H1 (cell line): ENCODE data around the gene PM20D1. TPM values are rescaled to one million over a fixed set of nuclear protein-coding genes. Genes with fewer than 3 reads are reported as not detected.

ENCODE experiments used
- CTCF ChIA-PET: fragments of 300-600 bp; sonication (Branson Sonifier 250); formaldehyde crosslinking; loops from one replicate; lab custom pipeline; 2021; ENCODE audit not compliant: partially characterized antibody; lab: Charles Lee
- POLR2A ChIA-PET: fragments of 300-600 bp; sonication (Branson Sonifier 250); formaldehyde crosslinking; loops from one replicate; lab custom pipeline; 2021; ENCODE audit warnings: inconsistent platforms; ENCODE audit not compliant: partially characterized antibody; lab: Charles Lee
- DNase-seq, 2 experiments: peaks; one replicate each; pipeline versions ENCODE4 v3.0.0 to v3.0.0-alpha.2; 2010 to 2022; ENCODE audit warnings: low spot score in 2 of 2, low read depth in 1 of 2, mixed read lengths in 1 of 2
- FAIRE-seq: peaks from 2 replicates; lab custom pipeline; 2011; peaks lifted over from hg19 to GRCh38; lab: Jason Lieb, UNC
- H2AFZ ChIP-seq: 2 replicates; pipeline ENCODE4 v1.8.1; 2012; ENCODE audit warnings: low read length, inconsistent platforms
- H2AK5ac ChIP-seq: 2 replicates; pipeline ENCODE4 v1.6.1; 2013; ENCODE audit warnings: low read depth, low read length
- H2BK120ac ChIP-seq: replicated peaks from 2 replicates; pipeline ENCODE3; 2013; ENCODE audit warnings: low read depth, low read length, inconsistent platforms
- H2BK12ac ChIP-seq: 2 replicates; pipeline ENCODE4 v1.6.1; 2013; ENCODE audit warnings: low read depth, low read length
- H2BK15ac ChIP-seq: 2 replicates; pipeline ENCODE4 v1.6.1; 2013; ENCODE audit warnings: low read length
- H2BK20ac ChIP-seq: 2 replicates; pipeline ENCODE4 v1.6.1; 2013; ENCODE audit warnings: low read length
- H2BK5ac ChIP-seq: 2 replicates; pipeline ENCODE4 v1.6.1; 2013; ENCODE audit warnings: low read depth, low read length
- H3K14ac ChIP-seq: 2 replicates; pipeline ENCODE4 v1.6.1; 2013; ENCODE audit warnings: inconsistent platforms; ENCODE audit not compliant: insufficient read length
- H3K18ac ChIP-seq: 2 replicates; pipeline ENCODE4 v1.6.1; 2013; ENCODE audit warnings: low read length; ENCODE audit errors: extremely low read depth
- H3K23ac ChIP-seq: 2 replicates; pipeline ENCODE4 v1.6.1; 2013; ENCODE audit warnings: inconsistent platforms; ENCODE audit not compliant: insufficient read length
- H3K23me2 ChIP-seq: 2 replicates; pipeline ENCODE4 v1.6.1; 2013; ENCODE audit warnings: low read depth, low read length
- H3K27ac ChIP-seq: 2 replicates; pipeline ENCODE4 v1.6.1; 2011; ENCODE audit warnings: low read depth, low read length, inconsistent platforms
- H3K27me3 ChIP-seq, 4 experiments: replicated peaks in 1 of 4; 1 replicate in 1 of 4; 2 replicates in 3 of 4; pipeline versions ENCODE4 v1.6.1 to v1.8.1; 2011 to 2013; ENCODE audit warnings: low read length in 3 of 4, mild to moderate bottlenecking in 3 of 4, inconsistent platforms in 2 of 4, mixed read lengths in 2 of 4, moderate library complexity in 1 of 4; ENCODE audit not compliant: control insufficient read depth in 3 of 4, insufficient read depth in 3 of 4; ENCODE audit errors: extremely low read depth in 1 of 4
- H3K36me3 ChIP-seq, 4 experiments: 2 replicates each; pipeline versions ENCODE4 v1.6.1 to v1.8.1; 2011 to 2013; ENCODE audit warnings: mild to moderate bottlenecking in 4 of 4, low read length in 3 of 4, moderate library complexity in 2 of 4, control low read depth in 1 of 4, inconsistent platforms in 1 of 4; ENCODE audit not compliant: insufficient read depth in 4 of 4, control insufficient read depth in 2 of 4
- H3K4ac ChIP-seq: replicated peaks from 2 replicates; pipeline ENCODE3; 2013; ENCODE audit warnings: low read length, low read depth, mixed read lengths, inconsistent platforms; ENCODE audit not compliant: insufficient read length
- H3K4me1 ChIP-seq, 4 experiments: replicated peaks in 1 of 4; 1 replicate in 1 of 4; 2 replicates in 3 of 4; pipeline versions ENCODE4 v1.6.1 to v1.8.1; 2011 to 2013; ENCODE audit warnings: low read length in 3 of 4, inconsistent platforms in 2 of 4, mixed read lengths in 1 of 4; ENCODE audit not compliant: insufficient read depth in 4 of 4, control insufficient read depth in 3 of 4
- H3K4me2 ChIP-seq, 2 experiments: 2 replicates each; pipeline versions ENCODE4 v1.6.1 to v1.8.1; 2011 to 2013; ENCODE audit warnings: low read depth in 2 of 2, low read length in 2 of 2, control low read depth in 1 of 2, inconsistent platforms in 1 of 2, mild to moderate bottlenecking in 1 of 2; ENCODE audit not compliant: insufficient read depth in 1 of 2
- H3K4me3 ChIP-seq, 4 experiments: fragments of 200-600, 300-600 bp in 1 of 4; sonication (generic), shearing (Covaris generic), sonication (Bioruptor Twin) in 1 of 4; 2 replicates each; pipeline versions ENCODE4 v1.5.1 to v1.8.1; 2011 to 2016; ENCODE audit warnings: low read length in 4 of 4, low read depth in 3 of 4, control low read depth in 2 of 4, inconsistent platforms in 2 of 4, mild to moderate bottlenecking in 2 of 4, mixed read lengths in 1 of 4, moderate library complexity in 1 of 4; ENCODE audit not compliant: insufficient read depth in 2 of 4; ENCODE audit errors: extremely low read depth in 1 of 4
- H3K56ac ChIP-seq: replicated peaks from 2 replicates; pipeline ENCODE3; 2013; ENCODE audit warnings: low read depth, mild to moderate bottlenecking, mixed read lengths, low read length, inconsistent platforms; ENCODE audit not compliant: insufficient read length
- H3K79me1 ChIP-seq: 2 replicates; pipeline ENCODE4 v1.6.1; 2013; ENCODE audit warnings: low read depth, low read length, control low read depth
- H3K79me2 ChIP-seq, 2 experiments: 2 replicates each; pipeline versions ENCODE4 v1.6.1 to v1.8.1; 2012 to 2013; ENCODE audit warnings: low read length in 2 of 2, mild to moderate bottlenecking in 2 of 2, inconsistent platforms in 1 of 2; ENCODE audit not compliant: insufficient read depth in 2 of 2, control insufficient read depth in 1 of 2
- H3K9ac ChIP-seq, 4 experiments: replicated peaks in 1 of 4; 1 replicate in 1 of 4; 2 replicates in 3 of 4; pipeline versions ENCODE4 v1.6.1 to v1.8.1; 2011 to 2013; ENCODE audit warnings: low read depth in 3 of 4, low read length in 3 of 4, control low read depth in 2 of 4, mild to moderate bottlenecking in 2 of 4, moderate library complexity in 2 of 4, inconsistent platforms in 1 of 4; ENCODE audit errors: extremely low read depth in 1 of 4
- H3K9me3 ChIP-seq, 2 experiments: 2 replicates each; pipeline versions ENCODE4 v1.6.1 to v1.8.1; 2012 to 2013; ENCODE audit warnings: mild to moderate bottlenecking in 2 of 2, moderate library complexity in 2 of 2, control low read depth in 1 of 2, inconsistent platforms in 1 of 2, low read depth in 1 of 2, low read length in 1 of 2, mixed read lengths in 1 of 2; ENCODE audit not compliant: insufficient read depth in 2 of 2
- H4K20me1 ChIP-seq, 2 experiments: replicated peaks in 1 of 2; 2 replicates each; pipeline versions ENCODE3 to v1.8.1; 2011 to 2013; ENCODE audit warnings: inconsistent platforms in 2 of 2, low read length in 2 of 2, mild to moderate bottlenecking in 1 of 2; ENCODE audit not compliant: insufficient read depth in 2 of 2, control insufficient read depth in 1 of 2
- H4K5ac ChIP-seq: 2 replicates; pipeline ENCODE4 v1.6.1; 2013; ENCODE audit warnings: low read length, low read depth, mixed read lengths, inconsistent platforms; ENCODE audit not compliant: insufficient read length
- H4K8ac ChIP-seq: 2 replicates; pipeline ENCODE4 v1.8.0; 2013; ENCODE audit warnings: mild to moderate bottlenecking, moderate library complexity, low read length, inconsistent platforms; ENCODE audit not compliant: insufficient read depth; ENCODE audit errors: extremely low read depth
- H4K91ac ChIP-seq: replicated peaks from 2 replicates; pipeline ENCODE3; 2013; ENCODE audit warnings: low read length, mixed read lengths, inconsistent platforms; ENCODE audit not compliant: insufficient read length
- ATF3 ChIP-seq: IDR thresholded peaks from 2 replicates; pipeline ENCODE4 v1.6.1; 2011; ENCODE audit warnings: low read depth, mild to moderate bottlenecking, low read length; ENCODE audit not compliant: insufficient read depth
- BCL11A ChIP-seq, 2 experiments: IDR thresholded peaks; one replicate each; pipeline ENCODE4 v1.6.1; 2011; ENCODE audit warnings: low read depth in 2 of 2, low read length in 2 of 2, mild to moderate bottlenecking in 2 of 2
- CREB1 ChIP-seq: IDR thresholded peaks from 2 replicates; pipeline ENCODE4 v1.6.1; 2012; ENCODE audit warnings: inconsistent platforms
- EP300 ChIP-seq, 2 experiments: IDR thresholded peaks; 1 replicate in 1 of 2; 2 replicates in 1 of 2; pipeline ENCODE4 v1.6.1; 2011 to 2012; ENCODE audit warnings: low read depth in 2 of 2, low read length in 2 of 2, mild to moderate bottlenecking in 2 of 2, borderline replicate concordance in 1 of 2, inconsistent platforms in 1 of 2, moderate library complexity in 1 of 2
- HDAC6 ChIP-seq: IDR thresholded peaks from one replicate; pipeline ENCODE4 v1.7.1; 2012; ENCODE audit warnings: low read depth, mild to moderate bottlenecking, inconsistent platforms, low read length, moderate library complexity
- JUND ChIP-seq: IDR thresholded peaks from 2 replicates; pipeline ENCODE4 v1.6.1; 2011; ENCODE audit warnings: mild to moderate bottlenecking, improper control_type of control experiment, low read length
- TBP ChIP-seq: IDR thresholded peaks from 2 replicates; pipeline ENCODE4 v1.6.1; 2011; ENCODE audit warnings: low read depth, low read length, improper control_type of control experiment
- TCF12 ChIP-seq: IDR thresholded peaks from 2 replicates; pipeline ENCODE4 v1.6.1; 2011; ENCODE audit warnings: low read depth, mild to moderate bottlenecking, low read length
- WGBS, 2 experiments: shearing (Covaris generic) in 1 of 2; methylation state at CpG; one replicate each; pipeline versions ENCODE4 v1.1.6 to v1.1.7; 2013 to 2015; ENCODE audit warnings: low lambda C conversion rate in 2 of 2, mixed read lengths in 2 of 2, inconsistent platforms in 1 of 2, low coverage in 1 of 2, missing lambda C conversion rate in 1 of 2; ENCODE audit not compliant: insufficient replicate concordance in 2 of 2, insufficient coverage in 1 of 2, insufficient read length in 1 of 2; ENCODE audit errors: extremely low coverage in 1 of 2, missing lambda C conversion rate in 1 of 2; 5-methylcytosine and 5-hydroxymethylcytosine counted together
- polyA plus RNA-seq, 7 experiments: library from polyadenylated mRNA; depleted of rRNA in 3 of 7; stranded (reverse) in 5 of 7; unstranded in 2 of 7; fragments of >200 nt in 5 of 7; fragments of 200-250 nt in 2 of 7; gene quantifications; 1 replicate in 5 of 7; 2 replicates in 1 of 7; 4 replicates in 1 of 7; pipeline versions ENCODE4 v1.2.1 to v1.2.3, GENCODE V29; 2011 to 2013; ENCODE audit warnings: missing spikeins in 2 of 7, mixed read lengths in 2 of 7
- total RNA-seq: library from RNA; stranded (reverse); fragmentation: NEBNext Ultra II Directional; extraction: Animal tissue kit (Norgen Biotek cat#: 25700); gene quantifications from 2 replicates; pipeline ENCODE4 v1.2.1, GENCODE V29; 2021

Gene PM20D1
- total and polyA plus RNA-seq, 2 of the 8 experiments (the other 6 are each of a cell fraction or from before 2014, with no cell fraction given): 0.05 TPM; not detected in 1

- Histone ChIP-seq H2BK20ac (no peak overlapping the region), H3K23ac (no peak overlapping the region), H3K9ac (no peak overlapping the region), H2AFZ (no peak overlapping the region), H4K20me1 (peaks cover 3 to 16% of the 10 kb centered on the region in 2 experiments), H3K27ac (no peak overlapping the region), H3K23me2 (no peaks in the 10 kb centered on the region), H3K4me1 (peaks cover 0 to 3% (median 0%) of the 10 kb centered on the region in 4 experiments; a peak in 2 of 7 replicates), H3K79me2 (peaks cover 0 to 31% of the 10 kb centered on the region in 2 experiments; a peak in 2 of 4 replicates), H2BK5ac (no peak overlapping the region), H3K36me3 (peaks cover under 1 to 10% (median 3%) of the 10 kb centered on the region in 4 experiments; a peak in 6 of 8 replicates), H3K4me2 (no peak overlapping the region), H2BK120ac (no peak overlapping the region), H3K18ac (no peak overlapping the region), H3K14ac (no peak overlapping the region), H4K91ac (no peak overlapping the region), H2BK12ac (no peak overlapping the region), H3K27me3 (no peaks in the 10 kb centered on the region), H3K9me3 (no peaks in the 10 kb centered on the region), H3K4ac (no peak overlapping the region), H4K5ac (no peak overlapping the region), H2BK15ac (no peak overlapping the region), H3K56ac (no peak overlapping the region), H3K79me1 (peaks cover 10% of the 10 kb centered on the region), H4K8ac (no peak overlapping the region), H2AK5ac (no peak overlapping the region), H3K4me3 (no peak overlapping the region)
- WGBS, 2 experiments: 90% methylated on average over 2 of the region's 2 CpGs; no CpG with 5 or more reads in 1 of the 2 experiments
- FAIRE-seq: no peak
- ChIA-PET CTCF (interaction anchor here (0.6 to 3.8 kb wide), 15 partner anchors 10 to 675 kb away, joined by 3 to 27 read pairs (median 3); no protein-coding TSS in a partner anchor), POLR2A (interaction anchor here (0.6 kb wide), 1 partner anchor 162 kb away, joined by 3 read pairs; no protein-coding TSS in a partner anchor)
- no peak for DNase-seq
- no peak for TF ChIP-seq CREB1
- TF ChIP-seq JUND: no peak
- TF ChIP-seq TBP: no peak
- no peak for TF ChIP-seq EP300 (IDR thresholded peaks at IDR 0.05; ENCODE audit: borderline replicate concordance in 1 of 2, low read depth in 2 of 2, low read length in 2 of 2)
- no peak for TF ChIP-seq HDAC6
- no peak for TF ChIP-seq TCF12
- TF ChIP-seq ATF3: no peak
- no peak for TF ChIP-seq BCL11A (IDR thresholded peaks at IDR 0.05; ENCODE audit: low read depth in 2 of 2, low read length in 2 of 2)
Measured at GRCh38 chr1:205804605-205805004, 45.3 kb downstream of the PM20D1 start.
